ENCODE measurements around the gene MIER3. TPM values are rescaled to one million over a fixed set of nuclear protein-coding genes. Genes with fewer than 3 reads are reported as not detected.

Gene MIER3
- 100 to 1,000 TPM in 1 of 4 donors, 10 to 100 TPM in 2, 1 to 10 TPM in 1; 8.8 to 111 (median 60.8) TPM for total RNA-seq

GRCh38 chr5:56951946-56952691 is at the start of gene MIER3:
Gene MIER3 (minus strand): TSS chr5:56952123. CDS start chr5:56952102, 21 bp downstream.
- Histone ChIP-seq H3K27ac (peak within 1 kb of the TSS; percentile 89 to 94 (median 94)), H3K4me3 (peak within 1 kb of the TSS; percentile 74 to 96 (median 88)), H3K4me1 (peaks cover 4 to 29% (median 14%) of the 10 kb centered on the region in 4 donors), H3K27me3 (peaks cover 2% of the 10 kb centered on the region), H3K36me3 (peaks cover 0 to 5% (median 0%) of the 10 kb centered on the region in 4 donors), H3K9me3 (no peaks in the 10 kb centered on the region)
- in situ Hi-C loops (cut with MboI; ENCODE audit: low pct_ligation_motif_present in 1 of 4, low pct_unique_long_range_greater_than_20kb in 1 of 4, low sequenced_read_pairs in 3 of 4) (no loop called here), intact Hi-C loops (cut with DNase I; ENCODE audit: low total_unique reads) (loop anchor here (2.0 kb wide), 1 partner anchor 269 kb away; no protein-coding TSS in a partner anchor)
- 0% methylated on average over 69 of the region's 89 CpGs; no CpG with 5 or more reads in 1 of the 2 donors for WGBS, 2 donors (ENCODE audit: low coverage in 1 of 2)
- DNase-seq = peak; percentile 87
- peak in 2 of 3 donors; percentile 6 to 23 for TF ChIP-seq POLR2AphosphoS5 (IDR thresholded peaks at IDR 0.05)
- peak; percentile 29 for TF ChIP-seq POLR2A (IDR thresholded peaks at IDR 0.05)
- TF ChIP-seq CTCF (IDR thresholded peaks at IDR 0.05) = no peak
- TF ChIP-seq EP300 (IDR thresholded peaks at IDR 0.05; ENCODE audit: low read depth) = no peak

GRCh38 chr5:56995596-56995995 is 43.7 kb upstream of the MIER3 start:
- no peak for TF ChIP-seq POLR2A (IDR thresholded peaks at IDR 0.05)
- TF ChIP-seq EP300 (IDR thresholded peaks at IDR 0.05; ENCODE audit: low read depth) = no peak
- TF ChIP-seq CTCF (IDR thresholded peaks at IDR 0.05) = no peak
- TF ChIP-seq POLR2AphosphoS5 (IDR thresholded peaks at IDR 0.05) = no peak
- WGBS, 2 donors (ENCODE audit: low coverage in 1 of 2) = 18% methylated on average over 1 of the region's 1 CpG; no CpG with 5 or more reads in 1 of the 2 donors
- Histone ChIP-seq H3K4me1 (no peaks in the 10 kb centered on the region), H3K4me3 (no peak overlapping the region), H3K27ac (no peak overlapping the region), H3K9me3 (no peaks in the 10 kb centered on the region), H3K36me3 (no peaks in the 10 kb centered on the region), H3K27me3 (no peaks in the 10 kb centered on the region)
- no peak for DNase-seq
- in situ Hi-C loops (cut with MboI; ENCODE audit: low pct_ligation_motif_present in 1 of 4, low pct_unique_long_range_greater_than_20kb in 1 of 4, low sequenced_read_pairs in 3 of 4) = no loop called here
- intact Hi-C loops (cut with DNase I; ENCODE audit: low total_unique reads) = no loop called here

DNA sequence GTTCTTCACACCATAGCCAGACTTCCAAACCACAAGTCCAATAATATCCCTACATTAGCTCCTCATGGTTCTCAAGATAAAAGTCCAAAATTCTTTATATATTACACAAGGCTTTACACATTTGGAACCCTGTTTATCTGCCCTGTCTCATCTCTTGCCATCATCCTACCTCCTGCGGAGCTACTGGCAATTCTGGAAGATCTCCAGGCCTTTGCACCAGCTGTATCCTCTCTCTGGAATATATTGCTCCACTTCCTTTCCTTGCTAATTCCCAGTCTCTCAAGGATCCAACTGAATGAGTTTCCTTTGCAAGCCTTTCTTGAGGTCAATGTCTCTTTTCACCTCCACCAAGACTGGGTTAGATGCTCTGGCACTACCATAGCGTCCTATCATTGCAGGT is 41.3 kb upstream of the MIER3 start:
- Histone ChIP-seq H3K36me3 (no peaks in the 10 kb centered on the region), H3K9me3 (no peaks in the 10 kb centered on the region), H3K27me3 (no peaks in the 10 kb centered on the region), H3K4me1 (no peaks in the 10 kb centered on the region), H3K27ac (no peak overlapping the region), H3K4me3 (no peak overlapping the region)
- intact Hi-C loops (cut with DNase I; ENCODE audit: low total_unique reads) (no loop called here), in situ Hi-C loops (cut with MboI; ENCODE audit: low pct_ligation_motif_present in 1 of 4, low pct_unique_long_range_greater_than_20kb in 1 of 4, low sequenced_read_pairs in 3 of 4) (no loop called here)
- TF ChIP-seq POLR2AphosphoS5 (IDR thresholded peaks at IDR 0.05) (no peak), EP300 (IDR thresholded peaks at IDR 0.05; ENCODE audit: low read depth) (no peak), POLR2A (IDR thresholded peaks at IDR 0.05) (no peak), CTCF (IDR thresholded peaks at IDR 0.05) (no peak)
- DNase-seq = no peak
- 80 to 86% methylated on average over 1 to 2 of the region's 2 CpGs for WGBS, 2 donors (ENCODE audit: low coverage in 1 of 2)

DNA sequence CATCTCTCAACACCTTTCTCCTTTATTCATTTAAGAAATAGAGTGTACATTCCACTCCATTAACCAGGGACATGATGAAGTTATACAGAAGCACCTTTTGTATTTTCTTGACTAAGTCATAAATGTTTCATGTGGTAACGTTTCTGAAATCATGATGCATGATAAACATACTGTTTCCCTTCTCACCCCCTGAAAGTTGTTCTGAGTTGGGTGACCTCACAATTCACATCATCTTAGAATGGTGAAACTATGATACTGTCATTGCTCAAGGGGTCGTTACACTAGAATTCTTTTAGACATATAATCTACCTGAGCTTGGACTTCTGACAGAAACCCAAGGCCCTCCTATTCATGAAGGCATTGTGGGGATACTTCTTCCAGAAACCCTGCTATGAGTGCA is 37.8 kb upstream of the MIER3 start:
- TF ChIP-seq CTCF (IDR thresholded peaks at IDR 0.05) = no peak
- TF ChIP-seq POLR2A (IDR thresholded peaks at IDR 0.05) = no peak
- no peak for TF ChIP-seq POLR2AphosphoS5 (IDR thresholded peaks at IDR 0.05)
- H3K4me1 ChIP-seq = no peaks in the 10 kb centered on the region
- 11 to 74% methylated on average over 1 to 2 of the region's 2 CpGs for WGBS, 2 donors (ENCODE audit: low coverage in 1 of 2)
- no peak overlapping the region for H3K27ac ChIP-seq
- H3K36me3 ChIP-seq = no peaks in the 10 kb centered on the region
- DNase-seq = no peak
- H3K9me3 ChIP-seq = no peaks in the 10 kb centered on the region
- H3K4me3 ChIP-seq = no peak overlapping the region
- H3K27me3 ChIP-seq = no peaks in the 10 kb centered on the region
- intact Hi-C loops (cut with DNase I; ENCODE audit: low total_unique reads) = no loop called here
- in situ Hi-C loops (cut with MboI; ENCODE audit: low pct_ligation_motif_present in 1 of 4, low pct_unique_long_range_greater_than_20kb in 1 of 4, low sequenced_read_pairs in 3 of 4) = no loop called here

Data from transverse colon (tissue), 4 donors.